Endothelial cell of umbilical vein (primary cell): ENCODE measurements around the gene OCEL1.

Experiments
- EZH2 ChIP-seq: IDR thresholded peaks from 2 replicates; pipeline ENCODE4 v1.6.1; 2012; ENCODE audit warnings: borderline replicate concordance, low read depth, mild to moderate bottlenecking, moderate library complexity, low read length, inconsistent platforms; ENCODE audit not compliant: severe bottlenecking
- MYC ChIP-seq: IDR thresholded peaks from one replicate; pipeline ENCODE4 v1.6.1; 2011; ENCODE audit warnings: mild to moderate bottlenecking, low read depth, low read length
- POLR2A ChIP-seq: IDR thresholded peaks from 2 replicates; pipeline ENCODE4 v1.6.1; 2012; ENCODE audit warnings: low read depth, mild to moderate bottlenecking, control low read depth, low read length
- POLR2AphosphoS5 ChIP-seq: IDR thresholded peaks from 2 replicates; pipeline ENCODE4 v1.6.1; 2012; ENCODE audit warnings: low read depth, mild to moderate bottlenecking, control low read depth, low read length, moderate library complexity; ENCODE audit not compliant: insufficient read depth
- TF ChIP-seq, protein P1 (sequence below), 2 donors: IDR thresholded peaks; 1 replicate in 1 of 2; 2 replicates in 1 of 2; pipeline ENCODE4 v1.5.1; 2011; ENCODE audit warnings: low read length in 2 of 2, mild to moderate bottlenecking in 2 of 2, moderate library complexity in 2 of 2, control low read depth in 1 of 2, inconsistent platforms in 1 of 2, low read depth in 1 of 2; ENCODE audit not compliant: insufficient read depth in 1 of 2; ENCODE audit errors: extremely low read depth in 1 of 2
- TF ChIP-seq, protein P2 (sequence below): IDR thresholded peaks from 2 replicates; pipeline ENCODE4 v1.6.1; 2011; ENCODE audit not compliant: insufficient read depth, insufficient read length

DNA sequence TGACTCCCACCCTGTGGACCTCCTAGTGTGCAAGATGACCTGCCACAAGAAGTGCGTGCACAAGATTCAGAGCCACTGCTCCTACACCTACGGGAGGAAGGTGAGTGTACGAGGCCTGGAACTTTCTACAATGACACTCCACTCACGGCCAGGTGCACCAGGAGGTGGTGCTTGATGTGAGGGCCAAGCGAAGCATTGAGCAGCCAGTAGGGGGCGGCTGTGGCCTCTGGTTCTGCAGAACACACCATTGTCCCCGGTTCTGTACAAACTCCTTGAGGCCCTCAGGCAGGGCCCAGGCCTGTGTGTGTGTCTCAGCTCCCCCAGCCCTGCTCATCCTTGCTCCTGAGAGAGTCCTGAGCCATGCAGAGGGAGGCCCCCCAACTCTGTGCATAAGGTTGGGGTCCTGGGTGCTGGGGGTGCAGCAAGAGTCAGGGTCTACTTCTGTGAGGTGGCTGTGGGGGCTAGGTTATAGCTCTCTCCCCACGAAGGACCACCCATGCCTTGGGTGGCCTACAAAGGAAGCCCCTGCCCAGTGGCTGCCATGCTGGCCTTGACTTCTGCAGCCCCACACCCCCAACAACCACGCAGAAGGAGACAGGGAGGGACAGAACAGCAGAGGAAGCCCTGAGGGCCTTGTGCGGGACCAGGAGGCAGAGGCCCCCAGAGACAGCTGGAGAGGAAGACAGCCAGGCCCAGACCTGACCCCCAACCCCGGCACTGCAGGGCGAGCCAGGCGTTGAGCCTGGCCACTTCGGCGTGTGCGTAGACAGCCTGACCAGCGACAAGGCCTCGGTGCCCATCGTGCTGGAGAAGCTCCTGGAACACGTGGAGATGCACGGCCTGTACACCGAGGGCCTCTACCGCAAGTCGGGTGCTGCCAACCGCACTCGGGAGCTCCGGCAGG lies 20.5 kb upstream of the OCEL1 start:
- TF ChIP-seq, protein P1, sequence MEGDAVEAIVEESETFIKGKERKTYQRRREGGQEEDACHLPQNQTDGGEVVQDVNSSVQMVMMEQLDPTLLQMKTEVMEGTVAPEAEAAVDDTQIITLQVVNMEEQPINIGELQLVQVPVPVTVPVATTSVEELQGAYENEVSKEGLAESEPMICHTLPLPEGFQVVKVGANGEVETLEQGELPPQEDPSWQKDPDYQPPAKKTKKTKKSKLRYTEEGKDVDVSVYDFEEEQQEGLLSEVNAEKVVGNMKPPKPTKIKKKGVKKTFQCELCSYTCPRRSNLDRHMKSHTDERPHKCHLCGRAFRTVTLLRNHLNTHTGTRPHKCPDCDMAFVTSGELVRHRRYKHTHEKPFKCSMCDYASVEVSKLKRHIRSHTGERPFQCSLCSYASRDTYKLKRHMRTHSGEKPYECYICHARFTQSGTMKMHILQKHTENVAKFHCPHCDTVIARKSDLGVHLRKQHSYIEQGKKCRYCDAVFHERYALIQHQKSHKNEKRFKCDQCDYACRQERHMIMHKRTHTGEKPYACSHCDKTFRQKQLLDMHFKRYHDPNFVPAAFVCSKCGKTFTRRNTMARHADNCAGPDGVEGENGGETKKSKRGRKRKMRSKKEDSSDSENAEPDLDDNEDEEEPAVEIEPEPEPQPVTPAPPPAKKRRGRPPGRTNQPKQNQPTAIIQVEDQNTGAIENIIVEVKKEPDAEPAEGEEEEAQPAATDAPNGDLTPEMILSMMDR (IDR thresholded peaks at IDR 0.05; ENCODE audit: extremely low read depth in 1 of 2, insufficient read depth in 1 of 2, low read depth in 1 of 2, low read length in 2 of 2) = peak; percentile 65 to 83
- TF ChIP-seq EZH2 (no peak), POLR2AphosphoS5 (no peak), POLR2A (no peak), MYC (no peak)
- TF ChIP-seq, protein P2, sequence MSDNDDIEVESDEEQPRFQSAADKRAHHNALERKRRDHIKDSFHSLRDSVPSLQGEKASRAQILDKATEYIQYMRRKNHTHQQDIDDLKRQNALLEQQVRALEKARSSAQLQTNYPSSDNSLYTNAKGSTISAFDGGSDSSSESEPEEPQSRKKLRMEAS = no peak
